Parietal lobe (tissue), 1 donor: ENCODE data around the gene B3GAT2. TPM values are rescaled to one million over a fixed set of nuclear protein-coding genes. Genes with fewer than 3 reads are reported as not detected.

Source experiments
- total RNA-seq: library from RNA; depleted of rRNA; stranded (reverse); fragments of >200 nt; gene quantifications from one replicate; pipeline ENCODE4 v1.2.3, GENCODE V29; 2014

B3GAT2 gene, protein sequence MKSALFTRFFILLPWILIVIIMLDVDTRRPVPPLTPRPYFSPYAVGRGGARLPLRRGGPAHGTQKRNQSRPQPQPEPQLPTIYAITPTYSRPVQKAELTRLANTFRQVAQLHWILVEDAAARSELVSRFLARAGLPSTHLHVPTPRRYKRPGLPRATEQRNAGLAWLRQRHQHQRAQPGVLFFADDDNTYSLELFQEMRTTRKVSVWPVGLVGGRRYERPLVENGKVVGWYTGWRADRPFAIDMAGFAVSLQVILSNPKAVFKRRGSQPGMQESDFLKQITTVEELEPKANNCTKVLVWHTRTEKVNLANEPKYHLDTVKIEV
- 19.4 TPM for total RNA-seq

DNA sequence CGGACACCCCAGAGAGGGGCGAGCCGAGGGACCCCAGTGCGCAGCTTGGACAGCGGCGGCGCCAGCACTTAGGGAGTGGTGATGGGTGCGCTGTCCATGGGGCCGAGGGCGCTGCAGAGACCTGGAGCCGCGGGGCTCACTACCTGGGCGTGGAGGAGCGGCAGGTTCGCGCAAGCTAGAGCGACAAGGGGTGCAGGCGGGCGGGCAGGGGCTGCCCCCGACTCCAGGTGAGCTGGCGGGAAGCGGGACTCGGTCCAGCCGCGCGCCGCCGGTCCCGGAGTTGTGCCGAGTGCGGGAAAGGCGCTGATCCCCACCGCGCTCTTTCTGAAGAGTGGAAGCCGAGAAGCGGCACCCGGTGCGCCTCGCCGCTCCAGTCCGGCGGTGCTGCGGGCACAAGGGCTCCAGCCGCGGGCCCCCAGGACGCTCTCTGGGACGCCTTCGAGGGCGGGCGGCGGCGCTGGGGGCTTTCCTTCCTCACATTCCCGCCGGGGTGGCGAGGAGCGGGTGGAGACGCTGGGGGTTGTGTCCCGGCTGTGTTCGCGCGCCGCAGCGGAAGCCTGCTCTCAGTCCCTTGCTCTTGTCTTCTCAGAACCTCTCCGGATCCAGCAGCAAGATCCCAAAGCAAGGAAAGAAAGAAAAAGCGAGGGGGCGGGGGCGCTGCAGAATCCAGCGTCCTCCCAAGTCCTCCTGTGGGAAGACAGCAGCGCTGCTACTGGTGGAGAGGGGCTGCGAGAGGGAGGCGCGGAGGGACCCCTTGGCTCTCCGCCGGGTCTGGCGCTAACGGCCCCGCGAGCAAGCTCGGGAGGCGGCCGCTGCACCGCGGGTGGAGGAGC, at the start of gene B3GAT2:
Gene B3GAT2, minus strand, starts transcription at position 610 of the 833 bp plus-strand sequence. CDS start 631 bp downstream, outside the sequence.

